Tibial nerve (tissue), 4 donors: Measurements from ENCODE around the gene UBFD1.

Source experiments
- CTCF ChIP-seq, 5 experiments: fragments of 200-600 bp in 3 of 5; fragments of 450-650 bp in 2 of 5; sonication (generic) in 3 of 5; IDR thresholded peaks; one replicate each; pipeline ENCODE4 v1.5.1; 2016 to 2019; ENCODE audit warnings: antibody characterized with exemption in 5 of 5, mild to moderate bottlenecking in 3 of 5, moderate library complexity in 2 of 5
- EP300 ChIP-seq, 2 donors: sonication (generic); formaldehyde crosslinking; IDR thresholded peaks; one replicate each; pipeline ENCODE4 v1.6.1; 2017; ENCODE audit warnings: antibody characterized with exemption in 2 of 2, mild to moderate bottlenecking in 1 of 2
- POLR2A ChIP-seq, 2 donors: fragments of 450-650 bp; IDR thresholded peaks; one replicate each; pipeline ENCODE4 v1.6.1; 2017; ENCODE audit warnings: antibody characterized with exemption in 2 of 2, mild to moderate bottlenecking in 2 of 2, moderate library complexity in 2 of 2

GRCh38 chr16:23523321-23523720 is 34.2 kb upstream of the UBFD1 start:
- TF ChIP-seq CTCF (IDR thresholded peaks at IDR 0.05) (no peak), POLR2A (IDR thresholded peaks at IDR 0.05) (no peak), EP300 (IDR thresholded peaks at IDR 0.05) (no peak)
